CD14-positive monocyte (primary cell): ENCODE data around the gene C2CD5. TPM values are rescaled to one million over a fixed set of nuclear protein-coding genes. Genes with fewer than 3 reads are reported as not detected.

Source experiments
- DNase-seq, 3 donors: peaks; one replicate each; pipeline ENCODE4 v3.0.0-alpha.2; 2011 to 2022
- H2AFZ ChIP-seq: 2 replicates; pipeline ENCODE4 v1.6.0; 2012; ENCODE audit warnings: mild to moderate bottlenecking, low read depth, low read length, inconsistent platforms; ENCODE audit not compliant: insufficient read depth, poor library complexity, severe bottlenecking
- H3K27ac ChIP-seq, 2 donors: 1 replicate in 1 of 2; 2 replicates in 1 of 2; pipeline ENCODE4 v1.5.1; 2012 to 2013; ENCODE audit warnings: low read length in 2 of 2, control low read depth in 1 of 2, inconsistent platforms in 1 of 2, low read depth in 1 of 2, mild to moderate bottlenecking in 1 of 2
- H3K27me3 ChIP-seq, 2 donors: one replicate each; pipeline versions ENCODE4 v1.6.0 to v1.6.1; 2011 to 2013; ENCODE audit warnings: low read length in 2 of 2; ENCODE audit not compliant: control insufficient read depth in 2 of 2, insufficient read depth in 2 of 2
- H3K36me3 ChIP-seq, 2 donors: replicated peaks in 1 of 2; 1 replicate in 1 of 2; 2 replicates in 1 of 2; pipeline versions ENCODE4 v1.5.1 to v1.6.1; 2012 to 2013; ENCODE audit warnings: low read length in 2 of 2, control low read depth in 1 of 2, inconsistent platforms in 1 of 2, mild to moderate bottlenecking in 1 of 2; ENCODE audit not compliant: insufficient read depth in 2 of 2, control insufficient read depth in 1 of 2
- H3K4me1 ChIP-seq, 2 donors: 1 replicate in 1 of 2; 2 replicates in 1 of 2; pipeline versions ENCODE4 v1.5.1 to v1.6.1; 2012 to 2013; ENCODE audit warnings: low read length in 2 of 2, control low read depth in 1 of 2, inconsistent platforms in 1 of 2, mild to moderate bottlenecking in 1 of 2, moderate library complexity in 1 of 2; ENCODE audit not compliant: insufficient read depth in 2 of 2, control insufficient read depth in 1 of 2
- H3K4me2 ChIP-seq: replicated peaks from 2 replicates; pipeline ENCODE3; 2012; ENCODE audit warnings: low read length, moderate library complexity, mild to moderate bottlenecking; ENCODE audit not compliant: poor library complexity, severe bottlenecking; ENCODE audit errors: extremely low read depth
- H3K4me3 ChIP-seq, 3 experiments: fragments of 200-600 bp in 1 of 3; sonication (generic) in 1 of 3; replicated peaks in 1 of 3; 1 replicate in 2 of 3; 2 replicates in 1 of 3; pipeline ENCODE4 v1.5.1; 2011 to 2013; ENCODE audit warnings: low read length in 3 of 3, mild to moderate bottlenecking in 3 of 3, control low read depth in 2 of 3, low read depth in 2 of 3, inconsistent platforms in 1 of 3, moderate library complexity in 1 of 3
- H3K79me2 ChIP-seq: 2 replicates; pipeline ENCODE4 v1.6.0; 2012; ENCODE audit warnings: mild to moderate bottlenecking, control low read depth, inconsistent platforms, low read length, moderate library complexity; ENCODE audit not compliant: insufficient read depth
- H3K9ac ChIP-seq: 2 replicates; pipeline ENCODE4 v1.6.0; 2017; ENCODE audit warnings: low read length, mild to moderate bottlenecking; ENCODE audit not compliant: insufficient read depth, poor library complexity, severe bottlenecking
- H3K9me3 ChIP-seq, 2 donors: replicated peaks in 1 of 2; 1 replicate in 1 of 2; 2 replicates in 1 of 2; pipeline versions ENCODE4 v1.5.1 to v1.6.1; 2012 to 2013; ENCODE audit warnings: low read length in 2 of 2, control low read depth in 1 of 2; ENCODE audit not compliant: control insufficient read depth in 1 of 2, insufficient read depth in 1 of 2
- H4K20me1 ChIP-seq: 2 replicates; pipeline ENCODE4 v1.6.0; 2012; ENCODE audit warnings: mild to moderate bottlenecking, low read length, control low read depth, moderate library complexity; ENCODE audit not compliant: insufficient read depth
- H3K27ac Mint-ChIP-seq, 7 donors: one replicate each; pipeline ENCODE4 v1.8.0; 2020; ENCODE audit warnings: mild to moderate bottlenecking in 7 of 7, mixed read lengths in 7 of 7, moderate library complexity in 6 of 7, inconsistent platforms in 2 of 7
- H3K27me3 Mint-ChIP-seq, 3 donors: one replicate each; pipeline ENCODE4 v1.8.0; 2021 to 2022; ENCODE audit warnings: low read depth in 3 of 3, mild to moderate bottlenecking in 3 of 3, mixed read lengths in 3 of 3, moderate library complexity in 3 of 3, inconsistent platforms in 1 of 3
- H3K36me3 Mint-ChIP-seq, 2 donors: one replicate each; pipeline ENCODE4 v1.8.0; 2020; ENCODE audit warnings: mixed read lengths in 2 of 2, inconsistent platforms in 1 of 2, mild to moderate bottlenecking in 1 of 2
- H3K4me1 Mint-ChIP-seq: one replicate; pipeline ENCODE4 v1.8.0; 2020; ENCODE audit warnings: mild to moderate bottlenecking, mixed read lengths
- H3K4me3 Mint-ChIP-seq, 2 donors: one replicate each; pipeline ENCODE4 v1.8.0; 2020; ENCODE audit warnings: mild to moderate bottlenecking in 2 of 2, mixed read lengths in 2 of 2, moderate library complexity in 1 of 2
- H3K9me3 Mint-ChIP-seq, 7 donors: one replicate each; pipeline ENCODE4 v1.8.0; 2020 to 2022; ENCODE audit warnings: mixed read lengths in 7 of 7, mild to moderate bottlenecking in 6 of 7, moderate library complexity in 6 of 7, inconsistent platforms in 2 of 7
- WGBS: methylation state at CpG from one replicate; pipeline ENCODE4 v1.1.5; 2013; ENCODE audit warnings: missing lambda C conversion rate; ENCODE audit not compliant: insufficient coverage; 5-methylcytosine and 5-hydroxymethylcytosine counted together
- intact Hi-C, 2 donors: fragments of 100-400 bp; cut with micrococcal nuclease; formaldehyde crosslinking; loops; one replicate each; pipeline versions ENCODE4 v1.15.0 to v1.15.1; 2023
- polyA plus RNA-seq, 3 donors: library from polyadenylated mRNA; depleted of rRNA in 1 of 3; unstranded in 2 of 3; stranded (reverse) in 1 of 3; fragments of 300-500 nt in 2 of 3; fragments of >200 nt in 1 of 3; fragmentation: Illumina TruSeq in 2 of 3; gene quantifications; 1 replicate in 2 of 3; 2 replicates in 1 of 3; pipeline ENCODE4 v1.2.3, GENCODE V29; 2012 to 2021
- TF ChIP-seq, protein P1 (sequence below): fragments of 200-600 bp; IDR thresholded peaks from one replicate; pipeline ENCODE4 v1.8.0; 2022; ENCODE audit warnings: antibody characterized with exemption, mild to moderate bottlenecking

The C2CD5 gene
- polyA plus RNA-seq, 3 donors: 13.0 to 22.8 (median 13.6) TPM

DNA sequence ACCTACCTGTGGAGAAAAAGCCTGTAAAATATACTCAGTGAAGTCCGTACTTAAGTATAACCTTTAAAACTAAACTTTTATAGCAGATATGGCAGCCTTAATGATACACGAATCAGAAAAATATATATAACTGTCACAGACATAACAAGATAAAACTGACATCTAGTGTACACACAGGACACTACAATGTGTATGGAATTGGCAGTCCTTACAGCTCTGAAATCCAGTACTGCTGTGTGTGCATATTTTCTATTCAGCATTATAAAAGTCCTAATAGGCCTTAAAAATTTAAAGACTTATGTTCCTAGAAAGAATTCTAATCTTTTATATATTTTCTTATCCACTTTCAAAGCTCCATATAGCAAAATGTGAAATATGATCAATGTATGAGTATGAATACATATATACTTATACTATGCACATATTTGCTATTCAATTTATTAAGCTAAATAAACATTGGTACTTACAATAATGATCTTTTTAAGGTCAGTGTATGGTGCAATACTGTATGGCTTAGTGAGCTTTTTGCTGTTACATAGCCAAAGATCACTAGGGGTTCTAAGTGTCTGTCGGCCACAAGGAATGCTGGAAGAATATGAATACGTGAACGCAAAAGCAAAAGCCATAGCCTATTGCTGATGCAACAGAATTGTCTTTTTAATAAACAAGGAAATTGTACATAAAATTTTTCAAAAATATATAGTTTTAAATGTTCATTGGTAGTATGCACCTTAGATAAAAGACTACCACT, 69.2 kb downstream of the C2CD5 start:
- no peak for DNase-seq
- Mint-ChIP-seq H3K9me3 (no peaks in the 10 kb centered on the region), H3K36me3 (peaks cover 44 to 55% of the 10 kb centered on the region in 2 donors), H3K4me3 (no peak overlapping the region), H3K4me1 (peaks cover 6% of the 10 kb centered on the region), H3K27ac (no peak overlapping the region), H3K27me3 (no peaks in the 10 kb centered on the region)
- peaks cover 69 to 87% of the 10 kb centered on the region in 2 donors for H3K36me3 ChIP-seq
- no peak overlapping the region for H3K9ac ChIP-seq
- H3K4me3 ChIP-seq: no peak overlapping the region
- no peak overlapping the region for H3K4me2 ChIP-seq
- no peak overlapping the region for H2AFZ ChIP-seq
- H3K27ac ChIP-seq: no peak overlapping the region
- H3K4me1 ChIP-seq: no peaks in the 10 kb centered on the region
- intact Hi-C loops: no loop called here
- H3K79me2 ChIP-seq: no peaks in the 10 kb centered on the region
- H3K9me3 ChIP-seq: no peaks in the 10 kb centered on the region
- H3K27me3 ChIP-seq: no peaks in the 10 kb centered on the region
- TF ChIP-seq, protein P1, sequence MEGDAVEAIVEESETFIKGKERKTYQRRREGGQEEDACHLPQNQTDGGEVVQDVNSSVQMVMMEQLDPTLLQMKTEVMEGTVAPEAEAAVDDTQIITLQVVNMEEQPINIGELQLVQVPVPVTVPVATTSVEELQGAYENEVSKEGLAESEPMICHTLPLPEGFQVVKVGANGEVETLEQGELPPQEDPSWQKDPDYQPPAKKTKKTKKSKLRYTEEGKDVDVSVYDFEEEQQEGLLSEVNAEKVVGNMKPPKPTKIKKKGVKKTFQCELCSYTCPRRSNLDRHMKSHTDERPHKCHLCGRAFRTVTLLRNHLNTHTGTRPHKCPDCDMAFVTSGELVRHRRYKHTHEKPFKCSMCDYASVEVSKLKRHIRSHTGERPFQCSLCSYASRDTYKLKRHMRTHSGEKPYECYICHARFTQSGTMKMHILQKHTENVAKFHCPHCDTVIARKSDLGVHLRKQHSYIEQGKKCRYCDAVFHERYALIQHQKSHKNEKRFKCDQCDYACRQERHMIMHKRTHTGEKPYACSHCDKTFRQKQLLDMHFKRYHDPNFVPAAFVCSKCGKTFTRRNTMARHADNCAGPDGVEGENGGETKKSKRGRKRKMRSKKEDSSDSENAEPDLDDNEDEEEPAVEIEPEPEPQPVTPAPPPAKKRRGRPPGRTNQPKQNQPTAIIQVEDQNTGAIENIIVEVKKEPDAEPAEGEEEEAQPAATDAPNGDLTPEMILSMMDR: no peak
- WGBS: no CpG with 5 or more reads among the region's 5 CpGs
- no peaks in the 10 kb centered on the region for H4K20me1 ChIP-seq

DNA sequence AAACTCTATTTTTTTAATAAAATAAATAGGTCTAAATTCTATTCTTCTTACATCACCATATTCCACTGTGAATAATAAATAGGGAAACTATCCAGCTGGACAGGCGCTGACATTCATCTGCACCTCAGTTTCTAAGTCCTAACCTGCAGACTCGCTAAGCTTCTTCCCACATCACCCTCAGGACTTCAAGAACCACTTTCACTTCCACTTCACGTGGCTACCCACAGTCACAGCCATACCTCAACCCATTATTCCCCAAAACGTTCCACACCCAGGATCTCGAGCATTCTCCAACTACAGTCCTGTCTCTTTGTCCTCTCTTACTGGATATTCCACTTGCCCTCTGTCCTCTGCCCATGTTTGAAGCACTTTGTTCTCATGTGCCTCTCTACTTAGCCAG, 71.1 kb downstream of the C2CD5 start:
- Histone ChIP-seq H3K36me3 (peaks cover 86 to 94% of the 10 kb centered on the region in 2 donors), H3K4me1 (no peaks in the 10 kb centered on the region), H3K9me3 (no peaks in the 10 kb centered on the region), H3K9ac (no peak overlapping the region), H3K27ac (no peak overlapping the region), H3K4me2 (no peak overlapping the region), H3K79me2 (no peaks in the 10 kb centered on the region), H2AFZ (no peak overlapping the region), H3K4me3 (no peak overlapping the region), H3K27me3 (no peaks in the 10 kb centered on the region), H4K20me1 (no peaks in the 10 kb centered on the region)
- DNase-seq: no peak
- Mint-ChIP-seq H3K27me3 (no peaks in the 10 kb centered on the region), H3K27ac (peak overlapping the region in 2 of 7 donors; percentile 4 to 14), H3K9me3 (no peaks in the 10 kb centered on the region), H3K4me3 (no peak overlapping the region), H3K36me3 (peaks cover 50 to 62% of the 10 kb centered on the region in 2 donors), H3K4me1 (peaks cover 6% of the 10 kb centered on the region)
- WGBS: 73% methylated on average over 5 of the region's 5 CpGs
- TF ChIP-seq, protein P1: no peak
- intact Hi-C loops: no loop called here
